Neural progenitor cell (in vitro differentiated cells): ENCODE data around the gene C2CD4C. TPM values are rescaled to one million over a fixed set of nuclear protein-coding genes. Genes with fewer than 3 reads are reported as not detected.

ENCODE experiments used
- DNase-seq: peaks from one replicate; pipeline ENCODE4 v3.0.0-alpha.2; 2016; ENCODE audit warnings: low spot score
- H2AFZ ChIP-seq: fragments of 200-600 bp; sonication (generic); replicated peaks from 2 replicates; pipeline ENCODE4 v1.6.1; 2016; ENCODE audit warnings: antibody characterized with exemption
- H3F3A ChIP-seq: fragments of 200-600 bp; sonication (generic); 2 replicates; pipeline ENCODE4 v1.6.1; 2016; ENCODE audit warnings: antibody characterized with exemption, low read depth
- H3K27ac ChIP-seq: fragments of 200-600 bp; sonication (generic); 2 replicates; pipeline ENCODE4 v1.5.1; 2016; ENCODE audit warnings: mild to moderate bottlenecking
- H3K27me3 ChIP-seq: fragments of 200-600 bp; sonication (generic); 2 replicates; pipeline ENCODE4 v1.6.1; 2016; ENCODE audit warnings: mild to moderate bottlenecking, moderate library complexity
- H3K36me3 ChIP-seq: fragments of 200-600 bp; sonication (generic); 2 replicates; pipeline ENCODE4 v1.5.1; 2016
- H3K4me1 ChIP-seq: fragments of 200-600 bp; sonication (generic); 2 replicates; pipeline ENCODE4 v1.6.1; 2016; ENCODE audit warnings: mixed run types
- H3K4me2 ChIP-seq: fragments of 200-600 bp; sonication (generic); 2 replicates; pipeline ENCODE4 v1.6.1; 2016
- H3K4me3 ChIP-seq: fragments of 200-600 bp; sonication (generic); 2 replicates; pipeline ENCODE4 v1.5.1; 2016
- H3K79me2 ChIP-seq: fragments of 200-600 bp; sonication (generic); 2 replicates; pipeline ENCODE4 v1.6.1; 2016; ENCODE audit warnings: low read depth
- H3K9ac ChIP-seq: fragments of 200-600 bp; sonication (generic); 2 replicates; pipeline ENCODE4 v1.6.1; 2016
- H3K9me3 ChIP-seq: fragments of 200-600 bp; sonication (generic); 2 replicates; pipeline ENCODE4 v1.5.1; 2016; ENCODE audit warnings: low read depth
- H4K20me1 ChIP-seq: fragments of 200-600 bp; sonication (generic); 2 replicates; pipeline ENCODE4 v1.6.1; 2016; ENCODE audit warnings: low read depth
- H3K27ac Mint-ChIP-seq: 3 replicates; pipeline ENCODE4 v1.8.0; 2021; ENCODE audit warnings: mixed read lengths
- H3K27me3 Mint-ChIP-seq: 2 replicates; pipeline ENCODE4 v1.8.0; 2022; ENCODE audit warnings: low read depth, mild to moderate bottlenecking, inconsistent platforms, moderate library complexity, mixed read lengths; ENCODE audit not compliant: insufficient read depth
- H3K36me3 Mint-ChIP-seq: 3 replicates; pipeline ENCODE4 v1.8.0; 2021; ENCODE audit warnings: mixed read lengths
- H3K4me1 Mint-ChIP-seq: 3 replicates; pipeline ENCODE4 v1.8.0; 2021; ENCODE audit warnings: mixed read lengths
- H3K4me3 Mint-ChIP-seq: 3 replicates; pipeline ENCODE4 v1.8.0; 2021; ENCODE audit warnings: mild to moderate bottlenecking, moderate library complexity, mixed read lengths
- H3K9me3 Mint-ChIP-seq: 3 replicates; pipeline ENCODE4 v1.8.0; 2020; ENCODE audit warnings: mixed read lengths
- EZH2 ChIP-seq: fragments of 200-600 bp; sonication (generic); IDR thresholded peaks from 2 replicates; pipeline ENCODE4 v1.6.1; 2017; ENCODE audit warnings: antibody characterized with exemption, mild to moderate bottlenecking, moderate library complexity
- EZH2phosphoT487 ChIP-seq: fragments of 200-600 bp; sonication (generic); IDR thresholded peaks from 2 replicates; pipeline ENCODE4 v1.6.1; 2017; ENCODE audit warnings: antibody characterized with exemption
- total RNA-seq: library from RNA; depleted of rRNA; stranded (reverse); fragments of >200 nt; gene quantifications from 2 replicates; pipeline ENCODE4 v1.2.3, GENCODE V29; 2015; ENCODE audit warnings: low replicate concordance
- TF ChIP-seq, protein P1 (sequence below): fragments of 200-600 bp; sonication (generic); IDR thresholded peaks from 2 replicates; pipeline ENCODE4 v1.5.1; 2017; ENCODE audit warnings: antibody characterized with exemption, mild to moderate bottlenecking

Gene C2CD4C
- total RNA-seq, 1 donor from 2014 or later: 2.3 TPM

DNA sequence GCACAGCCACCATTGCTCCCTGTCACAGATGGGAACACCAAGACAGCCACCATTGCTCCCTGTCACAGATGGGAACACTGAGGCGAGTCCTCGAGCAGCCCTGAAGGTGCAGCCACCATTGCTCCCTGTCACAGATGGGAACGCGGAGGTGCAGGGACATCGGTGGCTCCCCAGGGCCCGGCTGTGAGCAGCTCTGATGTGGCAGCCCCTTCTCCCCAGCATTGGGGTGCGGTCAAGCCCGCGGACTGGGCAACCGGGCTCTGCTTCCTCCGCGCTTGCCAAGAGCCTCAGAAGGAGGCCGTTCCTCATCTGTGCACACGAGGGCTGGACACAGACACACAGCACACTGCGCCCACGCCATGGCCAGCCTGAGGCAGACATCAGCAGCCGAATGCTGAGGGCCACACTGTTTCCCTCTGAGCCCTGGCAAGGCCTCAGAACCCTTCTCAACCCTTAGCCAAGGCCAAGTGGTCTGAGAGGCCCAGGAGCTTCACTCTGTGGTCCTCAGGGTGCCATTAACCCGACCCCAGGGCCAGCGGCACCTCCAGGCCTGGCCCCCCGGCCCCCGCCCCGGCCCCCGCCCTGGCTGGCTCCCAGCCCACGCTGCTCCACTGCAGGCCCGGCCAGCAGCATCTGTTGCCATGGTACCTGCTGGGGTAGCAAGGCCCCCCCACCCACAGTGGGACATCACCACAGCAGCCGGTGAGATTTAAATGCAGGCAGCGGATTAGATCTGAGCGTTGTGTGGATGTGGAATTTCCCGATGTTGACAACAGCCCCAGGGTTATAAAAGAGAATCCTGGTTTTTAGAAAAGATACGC is 18.4 kb downstream of the C2CD4C start:
- Histone ChIP-seq H3K4me3 (no peak overlapping the region), H2AFZ (no peak overlapping the region), H3K4me2 (no peak overlapping the region), H3K4me1 (peaks cover 7% of the 10 kb centered on the region), H3K9ac (no peak overlapping the region), H3K9me3 (no peaks in the 10 kb centered on the region), H4K20me1 (no peaks in the 10 kb centered on the region), H3K36me3 (no peaks in the 10 kb centered on the region), H3K79me2 (no peaks in the 10 kb centered on the region), H3K27me3 (peaks cover 7% of the 10 kb centered on the region), H3F3A (peaks cover 11% of the 10 kb centered on the region), H3K27ac (no peak overlapping the region)
- Mint-ChIP-seq H3K27ac (peak overlapping the region; percentile 83), H3K9me3 (peaks cover 25% of the 10 kb centered on the region), H3K4me1 (peaks cover 27% of the 10 kb centered on the region), H3K27me3 (peaks cover 19% of the 10 kb centered on the region), H3K36me3 (no peaks in the 10 kb centered on the region), H3K4me3 (peak overlapping the region; percentile 43)
- TF ChIP-seq, protein P1, sequence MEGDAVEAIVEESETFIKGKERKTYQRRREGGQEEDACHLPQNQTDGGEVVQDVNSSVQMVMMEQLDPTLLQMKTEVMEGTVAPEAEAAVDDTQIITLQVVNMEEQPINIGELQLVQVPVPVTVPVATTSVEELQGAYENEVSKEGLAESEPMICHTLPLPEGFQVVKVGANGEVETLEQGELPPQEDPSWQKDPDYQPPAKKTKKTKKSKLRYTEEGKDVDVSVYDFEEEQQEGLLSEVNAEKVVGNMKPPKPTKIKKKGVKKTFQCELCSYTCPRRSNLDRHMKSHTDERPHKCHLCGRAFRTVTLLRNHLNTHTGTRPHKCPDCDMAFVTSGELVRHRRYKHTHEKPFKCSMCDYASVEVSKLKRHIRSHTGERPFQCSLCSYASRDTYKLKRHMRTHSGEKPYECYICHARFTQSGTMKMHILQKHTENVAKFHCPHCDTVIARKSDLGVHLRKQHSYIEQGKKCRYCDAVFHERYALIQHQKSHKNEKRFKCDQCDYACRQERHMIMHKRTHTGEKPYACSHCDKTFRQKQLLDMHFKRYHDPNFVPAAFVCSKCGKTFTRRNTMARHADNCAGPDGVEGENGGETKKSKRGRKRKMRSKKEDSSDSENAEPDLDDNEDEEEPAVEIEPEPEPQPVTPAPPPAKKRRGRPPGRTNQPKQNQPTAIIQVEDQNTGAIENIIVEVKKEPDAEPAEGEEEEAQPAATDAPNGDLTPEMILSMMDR: no peak
- TF ChIP-seq EZH2 (no peak), EZH2phosphoT487 (no peak)
- DNase-seq: no peak

GRCh38 chr19:389935-390289 is 19.0 kb downstream of the C2CD4C start:
- H3K9ac ChIP-seq: no peak overlapping the region
- H3K4me1 ChIP-seq: peaks cover 7% of the 10 kb centered on the region
- H3K27ac ChIP-seq: no peak overlapping the region
- H3K9me3 ChIP-seq: no peaks in the 10 kb centered on the region
- Mint-ChIP-seq H3K4me1 (peaks cover 27% of the 10 kb centered on the region), H3K27me3 (peaks cover 18% of the 10 kb centered on the region), H3K27ac (peak overlapping the region; percentile 72), H3K4me3 (peak overlapping the region; percentile 15), H3K9me3 (peaks cover 21% of the 10 kb centered on the region), H3K36me3 (no peaks in the 10 kb centered on the region)
- no peak overlapping the region for H2AFZ ChIP-seq
- H3K79me2 ChIP-seq: no peaks in the 10 kb centered on the region
- H4K20me1 ChIP-seq: no peaks in the 10 kb centered on the region
- peaks cover 8% of the 10 kb centered on the region for H3K27me3 ChIP-seq
- no peaks in the 10 kb centered on the region for H3K36me3 ChIP-seq
- peaks cover 7% of the 10 kb centered on the region for H3F3A ChIP-seq
- H3K4me3 ChIP-seq: no peak overlapping the region
- TF ChIP-seq EZH2 (no peak), EZH2phosphoT487 (no peak)
- TF ChIP-seq, protein P1: no peak
- no peak overlapping the region for H3K4me2 ChIP-seq
- DNase-seq: no peak

DNA sequence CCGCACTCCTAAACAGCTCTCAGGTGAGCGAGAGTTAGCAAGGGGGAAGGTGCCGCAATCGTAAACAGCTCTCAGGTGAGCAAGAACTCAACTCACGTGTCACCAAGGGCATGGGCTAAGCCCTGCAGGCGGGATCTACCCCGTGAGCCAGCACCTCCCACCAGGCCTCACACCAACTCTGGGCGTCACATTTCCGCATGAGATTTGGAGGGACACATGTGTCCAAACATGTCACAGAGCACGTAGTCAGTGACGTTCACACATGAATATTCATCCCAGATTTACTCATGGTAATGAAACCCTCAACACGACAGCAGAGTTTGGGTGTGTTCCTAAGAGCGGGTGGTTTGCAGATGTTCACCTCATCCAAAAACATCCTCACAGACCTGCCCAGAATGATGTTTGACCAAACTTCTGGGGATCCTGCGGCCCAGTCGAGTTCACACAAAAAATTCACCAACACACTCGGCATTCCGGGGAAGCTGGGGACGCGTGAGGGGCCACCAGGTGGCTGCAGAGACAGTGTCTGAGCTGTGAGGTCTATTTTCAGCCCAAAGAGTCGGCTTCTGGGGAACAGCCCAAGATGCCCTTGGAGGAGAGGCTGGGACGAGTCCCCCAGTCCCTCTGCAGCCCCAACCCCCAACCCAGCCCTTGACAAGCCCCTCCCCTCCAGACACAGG is 19.6 kb downstream of the C2CD4C start:
- H3K4me1 ChIP-seq: peaks cover 10% of the 10 kb centered on the region
- no peak overlapping the region for H3K9ac ChIP-seq
- H3K27ac Mint-ChIP-seq: peak overlapping the region; percentile 50
- H3K36me3 ChIP-seq: no peaks in the 10 kb centered on the region
- H3K4me1 Mint-ChIP-seq: peaks cover 30% of the 10 kb centered on the region
- no peaks in the 10 kb centered on the region for H3K36me3 Mint-ChIP-seq
- no peak overlapping the region for H3K4me3 Mint-ChIP-seq
- H3K4me3 ChIP-seq: no peak overlapping the region
- H3K27ac ChIP-seq: no peak overlapping the region
- H3K27me3 Mint-ChIP-seq: peaks cover 17% of the 10 kb centered on the region
- no peak overlapping the region for H3K4me2 ChIP-seq
- no peaks in the 10 kb centered on the region for H3K9me3 ChIP-seq
- DNase-seq: no peak
- TF ChIP-seq, protein P1: no peak
- TF ChIP-seq EZH2 (no peak), EZH2phosphoT487 (no peak)
- peaks cover 10% of the 10 kb centered on the region for H3F3A ChIP-seq
- H2AFZ ChIP-seq: no peak overlapping the region
- H4K20me1 ChIP-seq: no peaks in the 10 kb centered on the region
- peaks cover 19% of the 10 kb centered on the region for H3K9me3 Mint-ChIP-seq
- H3K79me2 ChIP-seq: no peaks in the 10 kb centered on the region
- peaks cover 8% of the 10 kb centered on the region for H3K27me3 ChIP-seq
